GM10266 (cell line): ENCODE data around the gene LYSET.

ENCODE experiments used
- DNase-seq: peaks from one replicate; pipeline ENCODE4 v3.0.0; 2012; ENCODE audit errors: extremely low spot score
- CTCF ChIP-seq: IDR thresholded peaks from 2 replicates; pipeline ENCODE4 v1.5.1; 2012; ENCODE audit warnings: mild to moderate bottlenecking, low read depth; ENCODE audit not compliant: control insufficient read depth, insufficient read depth; ENCODE audit errors: missing control alignments

LYSET gene

GRCh38 chr14:93183596-93184317 lies 1.4 kb upstream of the LYSET start:
- TF ChIP-seq CTCF = no peak

GRCh38 chr14:93185349-93185720 lies 218 bp downstream of the LYSET start:
- TF ChIP-seq CTCF = no peak
- DNase-seq = no peak

More at GRCh38 chr14:93183596-93184317, 1.4 kb upstream of the LYSET start:
- DNase-seq = no peak

GRCh38 chr14:93186466-93186865 lies 1.3 kb downstream of the LYSET start:
- DNase-seq = no peak
- no peak for TF ChIP-seq CTCF

GRCh38 chr14:93186956-93187355 lies 1.8 kb downstream of the LYSET start:
- no peak for DNase-seq
- no peak for TF ChIP-seq CTCF

- no peak for DNase-seq
- no peak for TF ChIP-seq CTCF
These were observed 10.3 kb downstream of the LYSET start for GRCh38 chr14:93195316-93195999.

GRCh38 chr14:93199031-93199430 lies 13.9 kb downstream of the LYSET start:
- TF ChIP-seq CTCF = no peak
- DNase-seq = no peak

- TF ChIP-seq CTCF = no peak
- DNase-seq = no peak
These were observed 15.4 kb downstream of the LYSET start for GRCh38 chr14:93200553-93200952.
